HG03196 (cell line): ENCODE results near the gene KRTDAP.

ENCODE experiments used
- ATAC-seq: cut with Tn5 transposase; IDR thresholded peaks from one replicate; pipeline ENCODE4 v1.9.1; 2021; ENCODE audit not compliant: unreplicated experiment

The KRTDAP gene

GRCh38 chr19:35513628-35514281 lies 23.5 kb upstream of the KRTDAP start, which contains the start of gene DMKN:
TSS of gene DMKN (minus strand) at chr19:35513649. CDS start at chr19:35513475, 174 bp downstream.
- ATAC-seq, result no peak

- ATAC-seq, result no peak
Observed at GRCh38 chr19:35512831-35513627, 22.8 kb upstream of the KRTDAP start.

GRCh38 chr19:35511337-35511736 lies 21.1 kb upstream of the KRTDAP start:
- ATAC-seq, result no peak

DNA sequence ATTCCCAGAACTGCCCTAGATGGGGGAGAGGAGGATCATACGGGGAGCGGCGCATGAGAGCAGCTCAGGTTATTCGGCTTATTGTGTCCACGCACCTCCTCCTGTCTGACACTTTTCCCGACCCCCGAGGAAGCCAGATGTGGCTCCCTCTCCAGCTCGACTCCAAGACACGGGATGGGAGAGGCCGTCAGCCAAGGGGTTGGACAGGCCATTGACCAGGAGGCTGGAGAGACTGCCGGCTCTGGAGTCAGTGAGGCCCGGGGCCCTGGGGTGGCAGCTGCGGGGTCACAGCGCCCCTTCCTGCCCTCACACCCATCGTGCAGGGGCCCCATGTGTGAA lies 20.3 kb upstream of the KRTDAP start:
- no peak for ATAC-seq

GRCh38 chr19:35509861-35510625 lies 19.8 kb upstream of the KRTDAP start:
- no peak for ATAC-seq

DNA sequence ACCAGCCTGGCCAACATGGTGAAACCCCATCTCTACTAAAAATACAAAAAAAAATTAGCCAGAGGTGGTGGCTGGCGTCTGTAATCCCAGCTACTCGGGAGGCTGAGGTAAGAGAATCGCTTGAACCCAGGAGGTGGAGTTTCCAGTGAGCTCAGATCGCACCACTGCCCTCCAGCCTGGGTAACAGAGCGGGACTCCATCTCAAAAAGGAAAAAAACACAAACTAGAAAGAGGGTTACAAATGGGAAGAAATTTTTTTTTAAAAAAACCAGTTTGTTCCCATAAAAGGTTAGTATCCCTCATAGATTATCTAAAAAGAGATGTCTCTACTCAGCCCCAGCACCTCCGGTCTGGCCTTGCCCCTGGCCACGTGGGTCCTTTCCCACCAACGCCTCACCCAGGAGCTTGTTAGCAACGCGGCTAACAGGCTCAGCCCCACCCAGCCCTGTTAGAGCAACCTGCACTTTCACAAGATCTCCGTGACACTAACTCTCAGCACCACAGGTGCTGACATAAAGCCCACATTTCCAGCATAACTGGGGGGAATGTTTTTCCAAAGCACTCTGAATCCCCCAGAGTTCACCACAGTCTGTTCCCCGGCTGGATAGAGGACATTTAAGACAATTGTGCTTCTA lies 18.9 kb upstream of the KRTDAP start:
- no peak for ATAC-seq

- ATAC-seq, result no peak
Observed at GRCh38 chr19:35508129-35508528, 17.9 kb upstream of the KRTDAP start.

GRCh38 chr19:35507561-35507960 lies 17.3 kb upstream of the KRTDAP start:
- no peak for ATAC-seq

- ATAC-seq, result no peak
Observed at GRCh38 chr19:35506011-35506410, 15.7 kb upstream of the KRTDAP start.

DNA sequence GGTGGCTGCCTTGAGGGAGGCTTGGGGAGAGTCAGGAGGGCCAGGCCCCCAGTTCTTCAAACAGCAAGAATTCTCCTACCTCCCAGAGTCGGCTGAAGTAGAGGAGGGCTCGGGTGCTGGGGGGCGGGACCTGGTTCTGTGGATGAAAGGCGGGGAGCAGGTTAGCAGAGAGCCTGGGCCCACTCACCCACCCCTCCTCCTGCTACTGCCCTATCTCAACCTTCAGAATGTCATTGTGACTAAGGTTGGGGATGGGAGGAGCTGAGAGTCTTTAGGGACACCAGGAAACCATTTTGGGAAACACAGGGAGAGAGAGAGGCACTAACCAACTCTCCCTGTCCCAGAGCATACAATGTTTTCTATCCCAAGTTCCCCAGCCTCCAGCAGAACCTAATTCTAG lies 12.5 kb upstream of the KRTDAP start:
- no peak for ATAC-seq

- no peak for ATAC-seq
Observed at GRCh38 chr19:35501684-35502083, 11.4 kb upstream of the KRTDAP start.

- no peak for ATAC-seq
Observed at GRCh38 chr19:35500611-35501010, 10.3 kb upstream of the KRTDAP start.

GRCh38 chr19:35498984-35499527 lies 8.8 kb upstream of the KRTDAP start:
- no peak for ATAC-seq

DNA sequence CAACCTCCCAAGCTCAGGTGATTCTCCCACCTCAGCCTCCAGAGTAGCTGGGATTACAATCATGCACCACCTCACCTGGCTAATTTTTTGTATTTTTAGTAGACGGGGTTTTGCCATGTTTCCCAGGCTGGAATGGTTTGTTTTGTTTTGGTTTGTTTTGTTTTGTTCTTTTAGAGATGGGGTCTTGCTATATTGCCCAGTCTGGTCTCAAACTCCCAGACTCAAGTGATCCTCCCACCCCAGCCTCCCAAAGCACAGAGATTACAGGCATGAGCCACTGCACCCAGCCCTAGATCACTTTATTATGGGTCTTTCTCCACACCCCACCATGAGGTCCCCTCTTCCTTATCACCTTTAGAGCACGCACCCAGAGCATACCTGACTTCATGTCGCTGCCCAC lies 8.0 kb upstream of the KRTDAP start:
- no peak for ATAC-seq

GRCh38 chr19:35497406-35497805 lies 7.1 kb upstream of the KRTDAP start:
- no peak for ATAC-seq

GRCh38 chr19:35495107-35496064 lies 5.1 kb upstream of the KRTDAP start:
- ATAC-seq, result no peak

- ATAC-seq, result no peak
Observed at GRCh38 chr19:35493971-35494370, 3.7 kb upstream of the KRTDAP start.

- ATAC-seq, result no peak
Observed at GRCh38 chr19:35491836-35492360, 1.6 kb upstream of the KRTDAP start.

DNA sequence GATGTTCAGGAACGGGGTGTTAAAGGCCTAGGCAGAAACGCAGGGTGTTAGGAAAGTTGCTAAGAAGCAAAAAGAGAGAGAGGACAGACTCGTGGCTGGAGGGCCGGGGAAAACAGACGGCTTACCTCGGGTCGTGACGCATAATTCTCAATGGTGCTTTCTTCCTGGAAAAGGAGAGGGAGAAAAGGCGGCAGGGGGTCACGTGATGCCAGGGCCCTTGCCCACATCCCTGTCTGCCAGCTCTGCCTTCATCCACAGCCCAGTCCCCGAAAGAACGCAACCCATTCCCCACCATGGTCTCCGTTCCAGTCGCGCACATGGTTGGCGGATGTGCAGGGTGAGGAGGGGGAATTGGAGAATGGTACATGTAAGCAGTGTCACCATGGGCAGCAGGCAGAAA lies 1.6 kb downstream of the KRTDAP start:
- ATAC-seq, result no peak
